ENCODE data around the gene CAST. TPM values are rescaled to one million over a fixed set of nuclear protein-coding genes. Genes with fewer than 3 reads are reported as not detected.

Gene CAST
- total RNA-seq, 4 donors from 2014 or later, result 324 to 489 (median 375) TPM

GRCh38 chr5:96781031-96781971 lies 119.1 kb downstream of the CAST start:
- WGBS, 2 donors, result 43 to 44% methylated on average over 4 of the region's 4 CpGs
- no peak overlapping the region for H3K4me3 ChIP-seq
- intact Hi-C loops (cut with DNase I), result no loop called here
- no peak for DNase-seq
- TF ChIP-seq POLR2A (IDR thresholded peaks at IDR 0.05) (no peak), CTCF (IDR thresholded peaks at IDR 0.05) (no peak)
- no peaks in the 10 kb centered on the region for H3K27me3 ChIP-seq
- peak overlapping the region; percentile 9 to 50 (median 26) for H3K27ac ChIP-seq
- H3K9me3 ChIP-seq, result no peaks in the 10 kb centered on the region
- peaks cover 0 to 33% (median 14%) of the 10 kb centered on the region in 3 donors for H3K4me1 ChIP-seq
- H3K36me3 ChIP-seq, result peaks cover 0 to 89% (median 6%) of the 10 kb centered on the region in 3 donors

GRCh38 chr5:96783326-96783725 lies 121.2 kb downstream of the CAST start:
- DNase-seq, result no peak
- no peaks in the 10 kb centered on the region for H3K27me3 ChIP-seq
- no peak overlapping the region for H3K4me3 ChIP-seq
- intact Hi-C loops (cut with DNase I), result no loop called here
- TF ChIP-seq POLR2A (IDR thresholded peaks at IDR 0.05) (no peak), CTCF (IDR thresholded peaks at IDR 0.05) (no peak)
- H3K36me3 ChIP-seq, result peaks cover 0 to 89% (median 1%) of the 10 kb centered on the region in 3 donors
- no peaks in the 10 kb centered on the region for H3K9me3 ChIP-seq
- no peak overlapping the region for H3K27ac ChIP-seq
- WGBS, 2 donors, result 76 to 83% methylated on average over 2 of the region's 2 CpGs
- H3K4me1 ChIP-seq, result peaks cover 0 to 22% (median 14%) of the 10 kb centered on the region in 3 donors

- H3K27me3 ChIP-seq, result no peaks in the 10 kb centered on the region
- H3K4me3 ChIP-seq, result no peak overlapping the region
- DNase-seq, result no peak
- TF ChIP-seq POLR2A (IDR thresholded peaks at IDR 0.05) (no peak), CTCF (IDR thresholded peaks at IDR 0.05) (no peak)
- H3K27ac ChIP-seq, result no peak overlapping the region
- intact Hi-C loops (cut with DNase I), result no loop called here
- H3K36me3 ChIP-seq, result peaks cover 0 to 93% (median 6%) of the 10 kb centered on the region in 3 donors
- H3K4me1 ChIP-seq, result peaks cover 0 to 14% (median 13%) of the 10 kb centered on the region in 3 donors
- no peaks in the 10 kb centered on the region for H3K9me3 ChIP-seq
- WGBS, 2 donors, result 81 to 87% methylated on average over 14 of the region's 14 CpGs
Observed at GRCh38 chr5:96785326-96786109, 123.3 kb downstream of the CAST start.

GRCh38 chr5:96788112-96788749 lies 126.1 kb downstream of the CAST start:
- no peaks in the 10 kb centered on the region for H3K27me3 ChIP-seq
- H3K4me1 ChIP-seq, result peaks cover 0 to 7% (median 0%) of the 10 kb centered on the region in 3 donors
- DNase-seq, result no peak
- H3K27ac ChIP-seq, result no peak overlapping the region
- TF ChIP-seq POLR2A (IDR thresholded peaks at IDR 0.05) (no peak), CTCF (IDR thresholded peaks at IDR 0.05) (no peak)
- intact Hi-C loops (cut with DNase I), result no loop called here
- H3K4me3 ChIP-seq, result no peak overlapping the region
- 62 to 76% methylated on average over 5 of the region's 5 CpGs for WGBS, 2 donors
- H3K9me3 ChIP-seq, result no peaks in the 10 kb centered on the region
- H3K36me3 ChIP-seq, result peaks cover 0 to 97% (median 6%) of the 10 kb centered on the region in 3 donors

All from esophagus squamous epithelium (tissue), 5 donors.